ENCODE measurements around the gene CNKSR1. TPM values are rescaled to one million over a fixed set of nuclear protein-coding genes. Genes with fewer than 3 reads are reported as not detected.
A peak's percentile ranks its signal among the peaks of the same experiment; 100 is the strongest.

Gene CNKSR1
- polyA plus RNA-seq, 3 donors, result 1.4 TPM; not detected in 2

GRCh38 chr1:26203642-26204318 is 26.5 kb downstream of the CNKSR1 start:
- Histone ChIP-seq H3K4me2 (replicated peaks; ENCODE audit: extremely low read depth, low read length, poor library complexity, severe bottlenecking) (no peak overlapping the region), H3K27me3 (ENCODE audit: control insufficient read depth in 2 of 2, insufficient read depth in 2 of 2, low read length in 2 of 2) (no peaks in the 10 kb centered on the region), H3K79me2 (ENCODE audit: insufficient read depth, low read length) (no peaks in the 10 kb centered on the region), H3K4me1 (ENCODE audit: control insufficient read depth in 1 of 2, insufficient read depth in 2 of 2, low read length in 2 of 2) (no peaks in the 10 kb centered on the region), H3K4me3 (replicated peaks in 1 of 3; ENCODE audit: low read depth in 2 of 3, low read length in 3 of 3) (no peak overlapping the region), H3K9ac (ENCODE audit: insufficient read depth, low read length, poor library complexity, severe bottlenecking) (no peak overlapping the region), H3K36me3 (replicated peaks in 1 of 2; ENCODE audit: control insufficient read depth in 1 of 2, insufficient read depth in 2 of 2, low read length in 2 of 2) (no peaks in the 10 kb centered on the region), H2AFZ (ENCODE audit: insufficient read depth, low read depth, low read length, poor library complexity, severe bottlenecking) (no peak overlapping the region), H4K20me1 (ENCODE audit: insufficient read depth, low read length) (no peaks in the 10 kb centered on the region), H3K27ac (ENCODE audit: low read depth in 1 of 2, low read length in 2 of 2) (no peak overlapping the region), H3K9me3 (replicated peaks in 1 of 2; ENCODE audit: control insufficient read depth in 1 of 2, insufficient read depth in 1 of 2, low read length in 2 of 2) (no peaks in the 10 kb centered on the region)
- peak in 1 of 3 donors; percentile 18 for DNase-seq
- no peak overlapping the region for H3K4me3 Mint-ChIP-seq
- H3K27me3 Mint-ChIP-seq (ENCODE audit: low read depth in 3 of 3), result peaks cover 10 to 12% (median 12%) of the 10 kb centered on the region in 3 donors
- 96% methylated on average over 3 of the region's 9 CpGs for WGBS (ENCODE audit: insufficient coverage)
- TF ChIP-seq, protein P1, sequence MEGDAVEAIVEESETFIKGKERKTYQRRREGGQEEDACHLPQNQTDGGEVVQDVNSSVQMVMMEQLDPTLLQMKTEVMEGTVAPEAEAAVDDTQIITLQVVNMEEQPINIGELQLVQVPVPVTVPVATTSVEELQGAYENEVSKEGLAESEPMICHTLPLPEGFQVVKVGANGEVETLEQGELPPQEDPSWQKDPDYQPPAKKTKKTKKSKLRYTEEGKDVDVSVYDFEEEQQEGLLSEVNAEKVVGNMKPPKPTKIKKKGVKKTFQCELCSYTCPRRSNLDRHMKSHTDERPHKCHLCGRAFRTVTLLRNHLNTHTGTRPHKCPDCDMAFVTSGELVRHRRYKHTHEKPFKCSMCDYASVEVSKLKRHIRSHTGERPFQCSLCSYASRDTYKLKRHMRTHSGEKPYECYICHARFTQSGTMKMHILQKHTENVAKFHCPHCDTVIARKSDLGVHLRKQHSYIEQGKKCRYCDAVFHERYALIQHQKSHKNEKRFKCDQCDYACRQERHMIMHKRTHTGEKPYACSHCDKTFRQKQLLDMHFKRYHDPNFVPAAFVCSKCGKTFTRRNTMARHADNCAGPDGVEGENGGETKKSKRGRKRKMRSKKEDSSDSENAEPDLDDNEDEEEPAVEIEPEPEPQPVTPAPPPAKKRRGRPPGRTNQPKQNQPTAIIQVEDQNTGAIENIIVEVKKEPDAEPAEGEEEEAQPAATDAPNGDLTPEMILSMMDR (IDR thresholded peaks at IDR 0.05), result no peak
- no peaks in the 10 kb centered on the region for H3K36me3 Mint-ChIP-seq
- no peaks in the 10 kb centered on the region for H3K9me3 Mint-ChIP-seq
- intact Hi-C loops (cut with micrococcal nuclease), result no loop called here
- no peak overlapping the region for H3K27ac Mint-ChIP-seq
- peaks cover 13% of the 10 kb centered on the region for H3K4me1 Mint-ChIP-seq

DNA sequence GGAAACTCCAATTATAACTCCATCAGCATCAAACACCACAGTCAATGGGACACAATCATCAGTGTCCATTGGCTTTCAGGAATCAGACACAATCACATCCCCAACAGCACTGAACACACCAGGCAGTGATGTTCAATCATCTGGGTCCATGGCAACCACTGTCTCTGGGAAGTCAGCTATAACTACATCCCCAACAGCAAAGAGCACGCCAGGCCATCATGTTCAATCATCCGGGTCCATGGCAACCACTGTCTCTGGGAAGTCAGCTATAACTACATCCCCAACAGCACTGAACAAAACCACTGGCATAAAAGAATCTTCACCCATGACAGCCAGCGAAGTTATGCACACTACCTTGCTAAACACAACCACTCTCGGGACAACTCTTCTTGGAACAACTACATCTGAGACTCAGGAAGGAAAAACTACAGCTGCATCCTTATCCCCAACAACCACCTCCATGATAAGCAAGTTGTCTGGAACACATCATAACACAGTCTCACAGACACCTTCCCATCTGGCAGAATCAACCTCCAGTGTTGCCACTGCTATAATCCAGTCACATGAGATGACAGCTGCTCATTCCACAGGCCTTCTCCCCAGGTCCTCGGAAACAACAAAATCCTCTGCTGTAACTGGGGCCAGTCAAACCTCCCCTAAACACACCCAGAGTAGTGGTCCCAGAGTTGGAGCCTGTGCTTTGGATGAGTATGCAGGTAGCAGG is 33.0 kb downstream of the CNKSR1 start:
- Histone ChIP-seq H3K27me3 (ENCODE audit: control insufficient read depth in 2 of 2, insufficient read depth in 2 of 2, low read length in 2 of 2) (no peaks in the 10 kb centered on the region), H3K4me2 (replicated peaks; ENCODE audit: extremely low read depth, low read length, poor library complexity, severe bottlenecking) (no peak overlapping the region), H3K79me2 (ENCODE audit: insufficient read depth, low read length) (no peaks in the 10 kb centered on the region), H3K9ac (ENCODE audit: insufficient read depth, low read length, poor library complexity, severe bottlenecking) (no peak overlapping the region), H3K36me3 (replicated peaks in 1 of 2; ENCODE audit: control insufficient read depth in 1 of 2, insufficient read depth in 2 of 2, low read length in 2 of 2) (no peaks in the 10 kb centered on the region), H3K27ac (ENCODE audit: low read depth in 1 of 2, low read length in 2 of 2) (no peak overlapping the region), H3K4me1 (ENCODE audit: control insufficient read depth in 1 of 2, insufficient read depth in 2 of 2, low read length in 2 of 2) (no peaks in the 10 kb centered on the region), H4K20me1 (ENCODE audit: insufficient read depth, low read length) (no peaks in the 10 kb centered on the region), H2AFZ (ENCODE audit: insufficient read depth, low read depth, low read length, poor library complexity, severe bottlenecking) (no peak overlapping the region), H3K9me3 (replicated peaks in 1 of 2; ENCODE audit: control insufficient read depth in 1 of 2, insufficient read depth in 1 of 2, low read length in 2 of 2) (no peaks in the 10 kb centered on the region), H3K4me3 (replicated peaks in 1 of 3; ENCODE audit: low read depth in 2 of 3, low read length in 3 of 3) (no peak overlapping the region)
- 89% methylated on average over 4 of the region's 5 CpGs for WGBS (ENCODE audit: insufficient coverage)
- H3K4me1 Mint-ChIP-seq, result no peaks in the 10 kb centered on the region
- no peak overlapping the region for H3K27ac Mint-ChIP-seq
- TF ChIP-seq, protein P1 (IDR thresholded peaks at IDR 0.05), result no peak
- peaks cover 2 to 7% (median 2%) of the 10 kb centered on the region in 3 donors for H3K27me3 Mint-ChIP-seq (ENCODE audit: low read depth in 3 of 3)
- DNase-seq, result no peak
- intact Hi-C loops (cut with micrococcal nuclease), result no loop called here
- no peaks in the 10 kb centered on the region for H3K36me3 Mint-ChIP-seq
- H3K9me3 Mint-ChIP-seq, result no peaks in the 10 kb centered on the region
- no peak overlapping the region for H3K4me3 Mint-ChIP-seq

Data from CD14-positive monocyte (primary cell).